HUES64 (cell line): Measurements from ENCODE around the gene RFTN1.

ENCODE experiments used
- H3K27ac ChIP-seq: 2 replicates; pipeline ENCODE4 v1.7.0; 2013; ENCODE audit warnings: low read depth, low read length, inconsistent platforms
- H3K27me3 ChIP-seq: 2 replicates; pipeline ENCODE4 v1.6.1; 2013; ENCODE audit warnings: mild to moderate bottlenecking, low read length; ENCODE audit not compliant: insufficient read depth
- H3K36me3 ChIP-seq: 2 replicates; pipeline ENCODE4 v1.6.1; 2013; ENCODE audit warnings: mild to moderate bottlenecking, low read length; ENCODE audit not compliant: insufficient read depth
- H3K4me1 ChIP-seq: 2 replicates; pipeline ENCODE4 v1.6.1; 2013; ENCODE audit warnings: mild to moderate bottlenecking, low read length, moderate library complexity; ENCODE audit not compliant: insufficient read depth
- H3K4me3 ChIP-seq: 2 replicates; pipeline ENCODE4 v1.5.1; 2013; ENCODE audit warnings: mild to moderate bottlenecking, low read length, moderate library complexity
- H3K9ac ChIP-seq: 2 replicates; pipeline ENCODE4 v1.6.1; 2013; ENCODE audit warnings: mild to moderate bottlenecking, low read depth, low read length
- H3K9me3 ChIP-seq: 2 replicates; pipeline ENCODE4 v1.6.1; 2013; ENCODE audit warnings: low read depth, low read length; ENCODE audit not compliant: insufficient read depth
- WGBS: fragments of 150-250, 120-280 bp; methylation state at CpG from one replicate; pipeline ENCODE4 v1.1.7; 2013; ENCODE audit warnings: missing lambda C conversion rate; 5-methylcytosine and 5-hydroxymethylcytosine counted together

RFTN1 gene

DNA sequence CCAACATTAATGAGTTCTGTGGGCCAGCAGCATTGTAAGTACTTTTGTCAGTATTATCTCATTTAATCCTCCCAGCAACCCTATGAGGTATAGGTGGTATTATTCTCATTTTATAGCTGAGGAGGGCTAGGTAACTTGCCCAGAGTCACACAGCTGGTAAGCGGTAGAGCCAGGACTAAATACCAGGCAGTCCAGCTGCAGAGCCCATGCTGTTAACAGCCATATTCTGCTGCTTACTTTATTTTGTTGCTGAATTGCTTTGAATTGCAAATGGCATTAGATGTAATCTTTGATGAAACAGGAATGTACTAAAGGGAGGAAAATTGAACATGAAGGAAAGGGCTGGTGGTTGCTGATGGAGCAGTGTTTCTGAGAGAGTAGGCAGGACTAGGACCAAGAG is 228.9 kb downstream of the RFTN1 start:
- Histone ChIP-seq H3K27me3 (no peaks in the 10 kb centered on the region), H3K36me3 (peaks cover 68% of the 10 kb centered on the region), H3K9me3 (no peaks in the 10 kb centered on the region), H3K4me1 (no peaks in the 10 kb centered on the region), H3K4me3 (no peak overlapping the region), H3K27ac (no peak overlapping the region), H3K9ac (no peak overlapping the region)
- 100% methylated on average over 1 of the region's 1 CpG for WGBS

DNA sequence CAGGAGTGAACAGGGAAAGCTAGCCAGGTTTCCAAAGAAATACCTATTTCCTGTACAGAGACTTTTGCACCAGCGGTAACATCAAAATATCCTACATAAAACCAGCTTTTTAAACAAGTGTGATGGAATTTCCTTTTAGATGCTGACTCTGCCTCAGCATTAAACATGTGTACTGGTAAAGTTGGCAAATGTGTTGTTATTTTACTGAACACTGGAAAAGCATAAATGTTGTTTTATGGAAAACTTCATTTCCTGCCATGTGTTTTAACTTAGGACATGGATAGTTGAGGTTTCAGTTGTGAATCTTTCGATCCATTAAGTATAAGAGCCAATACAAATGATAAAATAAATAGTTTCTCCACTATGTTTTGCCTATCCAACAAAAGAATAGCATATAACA is 232.8 kb downstream of the RFTN1 start:
- Histone ChIP-seq H3K4me3 (no peak overlapping the region), H3K27ac (no peak overlapping the region), H3K9me3 (no peaks in the 10 kb centered on the region), H3K9ac (no peak overlapping the region), H3K27me3 (no peaks in the 10 kb centered on the region), H3K36me3 (peaks cover 56% of the 10 kb centered on the region), H3K4me1 (no peaks in the 10 kb centered on the region)
- 100% methylated on average over 1 of the region's 2 CpGs for WGBS

DNA sequence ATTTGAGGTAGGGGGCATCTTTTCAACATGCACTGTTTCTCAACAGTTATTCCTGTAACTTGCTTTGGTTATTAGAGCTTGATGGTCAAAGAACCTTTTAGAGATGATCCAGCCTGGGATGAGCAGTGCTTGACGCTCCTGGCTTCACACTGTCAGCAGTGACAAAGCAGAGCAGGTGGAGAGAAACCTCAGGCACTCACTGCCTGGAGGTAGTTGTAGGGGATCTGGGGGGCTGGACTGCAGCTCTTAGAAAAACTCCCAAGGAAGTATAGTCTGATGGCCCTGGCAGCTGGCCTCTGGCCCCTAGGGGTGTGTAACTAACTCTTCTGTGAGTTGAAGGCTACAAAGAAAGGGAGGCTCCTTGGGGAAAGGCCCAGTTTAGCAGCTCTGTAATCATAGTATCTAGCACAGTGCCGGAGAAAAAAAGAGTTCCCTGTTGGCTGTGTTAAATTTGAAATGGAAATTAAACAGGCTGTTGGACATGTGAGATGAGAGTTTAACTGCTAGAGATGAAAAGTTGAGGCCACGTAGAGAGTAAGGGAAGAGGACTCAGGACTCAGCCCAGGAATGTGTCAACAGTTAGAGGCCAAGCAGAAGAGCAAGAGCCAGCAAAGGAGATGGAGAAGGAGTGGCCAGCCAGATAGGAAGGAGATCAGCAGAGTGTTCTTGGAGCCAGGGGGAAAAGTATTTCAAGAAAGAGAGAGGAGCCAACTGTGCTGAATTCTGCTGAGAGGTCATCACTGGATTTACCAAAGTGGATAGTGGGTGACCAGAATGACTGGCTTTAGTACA is 234.3 kb downstream of the RFTN1 start:
- no peak overlapping the region for H3K4me3 ChIP-seq
- no peaks in the 10 kb centered on the region for H3K4me1 ChIP-seq
- no peak overlapping the region for H3K27ac ChIP-seq
- H3K9me3 ChIP-seq: no peaks in the 10 kb centered on the region
- H3K27me3 ChIP-seq: no peaks in the 10 kb centered on the region
- H3K9ac ChIP-seq: no peak overlapping the region
- H3K36me3 ChIP-seq: peaks cover 65% of the 10 kb centered on the region
- WGBS: 95% methylated on average over 3 of the region's 3 CpGs

DNA sequence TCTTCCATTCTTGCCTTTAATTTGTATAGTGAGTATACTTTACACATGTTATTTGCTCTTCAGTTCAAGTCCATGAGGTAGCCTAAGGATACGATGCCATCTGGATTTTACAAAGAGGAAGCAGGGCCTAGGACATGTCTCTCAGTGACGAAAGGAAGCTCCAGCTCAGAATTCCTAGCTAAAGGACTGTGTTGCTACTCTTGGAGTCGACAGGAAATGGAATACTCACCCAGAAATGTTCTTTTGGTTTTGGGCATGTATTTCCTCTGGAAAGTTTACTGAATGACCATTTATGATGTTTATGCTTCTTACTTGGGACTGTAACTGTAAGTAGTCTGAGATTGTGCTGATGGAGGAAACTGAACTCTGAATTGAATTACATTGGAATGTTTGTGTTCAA is 236.0 kb downstream of the RFTN1 start:
- Histone ChIP-seq H3K4me1 (no peaks in the 10 kb centered on the region), H3K36me3 (peaks cover 65% of the 10 kb centered on the region), H3K4me3 (no peak overlapping the region), H3K9ac (no peak overlapping the region), H3K9me3 (no peaks in the 10 kb centered on the region), H3K27ac (no peak overlapping the region), H3K27me3 (no peaks in the 10 kb centered on the region)
- WGBS: 94% methylated on average over 3 of the region's 3 CpGs

DNA sequence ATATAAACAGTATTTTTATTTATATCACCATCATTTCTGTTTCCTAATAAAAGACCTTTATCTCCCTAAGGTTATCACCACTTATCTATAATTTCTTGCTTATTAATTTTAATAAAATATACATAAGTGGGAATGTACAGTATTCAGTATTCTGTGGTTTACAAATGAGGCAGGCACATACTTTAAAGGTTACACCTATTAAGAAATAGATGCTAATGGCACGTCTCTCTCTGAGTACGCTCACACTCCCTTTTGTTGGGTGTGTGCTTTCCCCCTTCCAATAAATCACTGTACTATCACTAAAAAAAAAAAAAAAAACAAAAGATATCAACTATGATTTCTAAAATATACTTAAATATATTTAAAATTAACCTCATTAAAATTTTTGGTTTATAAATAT is 239.6 kb downstream of the RFTN1 start:
- peaks cover 82% of the 10 kb centered on the region for H3K36me3 ChIP-seq
- H3K9ac ChIP-seq: no peak overlapping the region
- WGBS: 95% methylated on average over 2 of the region's 2 CpGs
- no peak overlapping the region for H3K27ac ChIP-seq
- no peaks in the 10 kb centered on the region for H3K4me1 ChIP-seq
- no peaks in the 10 kb centered on the region for H3K27me3 ChIP-seq
- H3K4me3 ChIP-seq: no peak overlapping the region
- no peaks in the 10 kb centered on the region for H3K9me3 ChIP-seq

DNA sequence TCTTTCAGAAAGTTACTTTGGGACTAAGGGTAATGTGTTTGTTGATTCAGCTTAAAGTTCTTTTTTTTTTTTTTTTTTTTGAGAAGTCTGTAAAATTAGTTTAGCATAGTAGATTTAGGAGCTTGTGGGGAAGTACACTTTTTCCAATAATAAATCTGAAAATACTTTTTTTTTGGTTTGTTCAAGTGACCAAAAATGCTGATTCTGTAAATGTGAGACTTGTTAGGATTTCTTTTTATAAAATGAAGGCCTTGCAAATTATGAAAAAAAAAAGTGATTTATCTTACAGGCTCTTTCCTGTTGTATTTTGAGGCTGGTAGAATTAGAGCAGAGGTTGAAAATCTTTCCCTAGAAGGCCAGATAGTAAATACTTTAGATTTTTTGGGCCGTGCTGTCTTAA is 240.9 kb downstream of the RFTN1 start:
- no peaks in the 10 kb centered on the region for H3K27me3 ChIP-seq
- H3K9ac ChIP-seq: no peak overlapping the region
- no peaks in the 10 kb centered on the region for H3K4me1 ChIP-seq
- H3K36me3 ChIP-seq: peaks cover 75% of the 10 kb centered on the region
- no peaks in the 10 kb centered on the region for H3K9me3 ChIP-seq
- no peak overlapping the region for H3K27ac ChIP-seq
- no CpG with 5 or more reads among the region's 1 CpG for WGBS
- no peak overlapping the region for H3K4me3 ChIP-seq

DNA sequence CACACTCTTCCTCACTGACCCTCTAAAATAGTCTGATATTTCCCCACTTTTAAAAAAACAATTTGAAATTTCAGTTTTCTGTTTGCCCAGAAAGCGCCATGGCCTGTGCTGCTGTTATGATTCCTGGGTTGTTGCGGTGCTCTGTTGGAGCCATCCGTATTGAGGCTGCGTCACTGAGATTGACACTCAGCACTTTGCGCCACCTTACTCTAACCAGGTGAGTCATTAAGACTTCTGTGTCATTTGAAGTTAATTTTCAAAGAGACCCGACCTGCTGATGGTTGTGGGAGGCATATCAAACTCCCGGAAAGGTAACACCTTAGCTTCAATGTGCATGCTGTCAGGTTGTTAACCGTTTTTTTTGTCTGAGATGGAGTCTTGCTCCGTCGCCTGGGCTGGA is 242.6 kb downstream of the RFTN1 start:
- H3K27me3 ChIP-seq: no peaks in the 10 kb centered on the region
- H3K4me1 ChIP-seq: no peaks in the 10 kb centered on the region
- peaks cover 68% of the 10 kb centered on the region for H3K36me3 ChIP-seq

DNA sequence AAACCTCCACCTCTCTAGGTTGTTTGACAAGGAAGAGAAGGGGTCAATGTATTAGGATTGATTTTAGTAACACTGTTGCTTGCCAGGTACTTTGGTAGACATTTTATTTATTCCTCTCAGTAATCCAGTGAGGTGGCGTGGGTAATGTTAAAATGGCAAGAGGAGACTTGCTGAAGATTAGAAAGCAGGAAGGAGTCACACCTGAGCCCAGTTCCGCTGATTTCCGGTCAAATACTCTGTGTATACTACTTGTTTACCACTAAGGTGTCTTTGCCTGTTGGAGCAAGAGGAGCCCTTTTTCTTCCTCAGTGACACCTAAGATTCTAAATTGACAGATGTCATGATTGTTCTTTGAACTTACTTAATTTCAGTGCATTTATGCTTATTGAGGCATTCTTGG is 246.8 kb downstream of the RFTN1 start:
- WGBS: 92% methylated on average over 3 of the region's 3 CpGs
- Histone ChIP-seq H3K9ac (no peak overlapping the region), H3K36me3 (peaks cover 28% of the 10 kb centered on the region), H3K27ac (no peak overlapping the region), H3K27me3 (no peaks in the 10 kb centered on the region), H3K4me3 (no peak overlapping the region; the same call in 1 of the 2 replicates), H3K9me3 (no peaks in the 10 kb centered on the region), H3K4me1 (no peaks in the 10 kb centered on the region)

More for the DNA sequence above, 242.6 kb downstream of the RFTN1 start:
- 94% methylated on average over 10 of the region's 10 CpGs for WGBS
- H3K9ac ChIP-seq: no peak overlapping the region
- no peak overlapping the region for H3K27ac ChIP-seq
- no peaks in the 10 kb centered on the region for H3K9me3 ChIP-seq
- no peak overlapping the region for H3K4me3 ChIP-seq
